ENCODE data around the gene NAALADL2. TPM values are rescaled to one million over a fixed set of nuclear protein-coding genes. Genes with fewer than 3 reads are reported as not detected.

NAALADL2 gene
- total RNA-seq, 1 experiment from 2014 or later: 1.9 TPM

DNA sequence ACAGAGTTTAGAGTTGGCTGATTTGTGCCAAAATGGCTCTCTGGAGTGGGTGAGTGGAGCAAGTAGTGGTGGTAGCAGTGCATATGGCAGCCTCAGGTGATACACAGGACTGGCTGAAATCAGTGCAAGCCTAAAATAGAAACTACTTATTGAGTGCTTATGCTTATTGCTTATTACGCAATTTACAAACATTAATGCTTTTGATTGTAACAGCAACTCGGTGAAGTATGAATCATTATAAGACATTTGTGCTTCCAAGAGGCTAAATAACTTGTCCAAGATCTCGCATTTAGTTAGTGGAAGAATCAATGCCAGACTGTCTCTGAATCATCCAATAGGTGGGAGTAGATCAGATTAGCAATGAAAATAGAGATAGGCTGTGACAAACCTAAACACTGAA, 353.8 kb downstream of the NAALADL2 start:
- Histone ChIP-seq H3K36me3 (ENCODE audit: low read depth, low read length) (no peaks in the 10 kb centered on the region), H3F3A (ENCODE audit: low read length, unreplicated experiment) (no peaks in the 10 kb centered on the region), H3K9me2 (replicated peaks; ENCODE audit: low read length) (no peaks in the 10 kb centered on the region), H3K4me1 (ENCODE audit: insufficient read depth, low read length) (peaks cover 13% of the 10 kb centered on the region), H4K20me1 (ENCODE audit: low read length) (no peaks in the 10 kb centered on the region), H3K27me3 (ENCODE audit: low read length) (no peaks in the 10 kb centered on the region), H3K4me3 (ENCODE audit: low read length) (no peak overlapping the region), H3K79me2 (ENCODE audit: low read length) (no peaks in the 10 kb centered on the region), H2AFZ (ENCODE audit: low read length) (no peak overlapping the region), H3K4me2 (ENCODE audit: low read length) (no peak overlapping the region), H3K9ac (ENCODE audit: low read length) (no peak overlapping the region), H3K27ac (ENCODE audit: low read length) (no peak overlapping the region), H3K9me3 (ENCODE audit: low read length) (no peaks in the 10 kb centered on the region)
- ChIA-PET POLR2A (ENCODE audit: unreplicated experiment) (no interaction called here), CTCF (no interaction called here)
- no TSS peak for BruUV-seq (replicated peaks)
- intact Hi-C loops (cut with micrococcal nuclease): no loop called here
- ATAC-seq (no peak), DNase-seq (peak; percentile 54)
- TF ChIP-seq EZH2 (IDR thresholded peaks at IDR 0.05; ENCODE audit: low read length, unreplicated experiment): no peak
- TF ChIP-seq, protein P1, sequence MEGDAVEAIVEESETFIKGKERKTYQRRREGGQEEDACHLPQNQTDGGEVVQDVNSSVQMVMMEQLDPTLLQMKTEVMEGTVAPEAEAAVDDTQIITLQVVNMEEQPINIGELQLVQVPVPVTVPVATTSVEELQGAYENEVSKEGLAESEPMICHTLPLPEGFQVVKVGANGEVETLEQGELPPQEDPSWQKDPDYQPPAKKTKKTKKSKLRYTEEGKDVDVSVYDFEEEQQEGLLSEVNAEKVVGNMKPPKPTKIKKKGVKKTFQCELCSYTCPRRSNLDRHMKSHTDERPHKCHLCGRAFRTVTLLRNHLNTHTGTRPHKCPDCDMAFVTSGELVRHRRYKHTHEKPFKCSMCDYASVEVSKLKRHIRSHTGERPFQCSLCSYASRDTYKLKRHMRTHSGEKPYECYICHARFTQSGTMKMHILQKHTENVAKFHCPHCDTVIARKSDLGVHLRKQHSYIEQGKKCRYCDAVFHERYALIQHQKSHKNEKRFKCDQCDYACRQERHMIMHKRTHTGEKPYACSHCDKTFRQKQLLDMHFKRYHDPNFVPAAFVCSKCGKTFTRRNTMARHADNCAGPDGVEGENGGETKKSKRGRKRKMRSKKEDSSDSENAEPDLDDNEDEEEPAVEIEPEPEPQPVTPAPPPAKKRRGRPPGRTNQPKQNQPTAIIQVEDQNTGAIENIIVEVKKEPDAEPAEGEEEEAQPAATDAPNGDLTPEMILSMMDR (conservative IDR thresholded peaks at IDR 0.05; ENCODE audit: low read depth, low read length): no peak
- no peak for TF ChIP-seq EZH2phosphoT487 (IDR thresholded peaks at IDR 0.05; ENCODE audit: borderline replicate concordance, low read length)

DNA sequence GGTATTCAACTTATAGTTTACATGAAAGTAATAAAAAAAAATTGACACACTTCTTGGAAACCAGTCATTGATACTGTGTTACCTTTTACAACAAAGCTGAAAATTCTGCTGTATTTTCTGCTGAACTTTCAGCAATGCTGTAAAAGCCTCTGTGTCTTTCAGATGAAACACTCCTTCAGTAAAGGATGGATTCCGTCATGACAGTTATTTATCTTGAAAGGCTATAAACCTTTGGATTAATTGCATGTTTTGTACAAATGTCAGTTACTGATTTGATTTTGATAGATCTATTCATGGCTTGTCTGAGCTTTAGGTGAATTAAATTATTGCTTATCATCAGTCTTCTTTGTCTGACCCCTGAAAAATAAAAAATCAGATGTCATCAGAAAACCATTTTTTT, 355.1 kb downstream of the NAALADL2 start:
- ChIA-PET CTCF (no interaction called here), POLR2A (ENCODE audit: unreplicated experiment) (no interaction called here)
- Histone ChIP-seq H3K27ac (ENCODE audit: low read length) (no peak overlapping the region), H3K4me2 (ENCODE audit: low read length) (no peak overlapping the region), H3F3A (ENCODE audit: low read length, unreplicated experiment) (no peaks in the 10 kb centered on the region), H3K4me1 (ENCODE audit: insufficient read depth, low read length) (peaks cover 13% of the 10 kb centered on the region), H3K36me3 (ENCODE audit: low read depth, low read length) (no peaks in the 10 kb centered on the region), H3K79me2 (ENCODE audit: low read length) (no peaks in the 10 kb centered on the region), H3K4me3 (ENCODE audit: low read length) (no peak overlapping the region), H3K9ac (ENCODE audit: low read length) (no peak overlapping the region), H4K20me1 (ENCODE audit: low read length) (no peaks in the 10 kb centered on the region), H3K9me3 (ENCODE audit: low read length) (no peaks in the 10 kb centered on the region), H2AFZ (ENCODE audit: low read length) (no peak overlapping the region), H3K27me3 (ENCODE audit: low read length) (no peaks in the 10 kb centered on the region), H3K9me2 (replicated peaks; ENCODE audit: low read length) (no peaks in the 10 kb centered on the region)
- TF ChIP-seq EZH2 (IDR thresholded peaks at IDR 0.05; ENCODE audit: low read length, unreplicated experiment) (no peak), EZH2phosphoT487 (IDR thresholded peaks at IDR 0.05; ENCODE audit: borderline replicate concordance, low read length) (no peak)
- TF ChIP-seq, protein P1 (conservative IDR thresholded peaks at IDR 0.05; ENCODE audit: low read depth, low read length): no peak
- no peak for DNase-seq
- ATAC-seq: no peak
- intact Hi-C loops (cut with micrococcal nuclease): no loop called here
- no TSS peak for BruUV-seq (replicated peaks)

DNA sequence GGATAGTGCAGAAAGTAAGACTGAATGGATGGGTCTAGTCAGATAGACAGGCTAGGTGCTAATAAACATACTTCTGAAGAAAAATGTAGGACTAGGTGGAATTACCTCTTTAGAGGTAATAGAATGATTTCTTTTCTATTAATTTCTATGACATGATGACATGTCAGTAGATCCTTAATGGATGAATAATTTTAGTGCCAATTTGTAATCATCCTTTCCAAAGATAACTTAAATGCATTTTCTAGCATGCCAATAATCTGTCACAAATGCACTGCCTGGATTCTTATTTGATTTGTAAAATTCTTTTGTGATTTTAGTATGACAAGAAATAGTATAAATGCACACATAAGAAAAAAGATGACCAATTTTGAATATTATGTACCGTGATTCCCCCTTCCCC, 356.7 kb downstream of the NAALADL2 start:
- intact Hi-C loops (cut with micrococcal nuclease): no loop called here
- Histone ChIP-seq H2AFZ (ENCODE audit: low read length) (no peak overlapping the region), H3K79me2 (ENCODE audit: low read length) (no peaks in the 10 kb centered on the region), H4K20me1 (ENCODE audit: low read length) (no peaks in the 10 kb centered on the region), H3K27ac (ENCODE audit: low read length) (no peak overlapping the region), H3K9ac (ENCODE audit: low read length) (no peak overlapping the region), H3K27me3 (ENCODE audit: low read length) (no peaks in the 10 kb centered on the region), H3K4me1 (ENCODE audit: insufficient read depth, low read length) (peaks cover 13% of the 10 kb centered on the region), H3K9me2 (replicated peaks; ENCODE audit: low read length) (no peaks in the 10 kb centered on the region), H3K4me3 (ENCODE audit: low read length) (no peak overlapping the region), H3K9me3 (ENCODE audit: low read length) (no peaks in the 10 kb centered on the region), H3K36me3 (ENCODE audit: low read depth, low read length) (no peaks in the 10 kb centered on the region), H3F3A (ENCODE audit: low read length, unreplicated experiment) (no peaks in the 10 kb centered on the region), H3K4me2 (ENCODE audit: low read length) (no peak overlapping the region)
- ATAC-seq (no peak), DNase-seq (no peak)
- BruUV-seq (replicated peaks): no TSS peak
- ChIA-PET CTCF (no interaction called here), POLR2A (ENCODE audit: unreplicated experiment) (no interaction called here)
- TF ChIP-seq EZH2phosphoT487 (IDR thresholded peaks at IDR 0.05; ENCODE audit: borderline replicate concordance, low read length) (no peak), EZH2 (IDR thresholded peaks at IDR 0.05; ENCODE audit: low read length, unreplicated experiment) (no peak)
- TF ChIP-seq, protein P1 (conservative IDR thresholded peaks at IDR 0.05; ENCODE audit: low read depth, low read length): no peak
